ENCODE results near the gene DNAH7. TPM values are rescaled to one million over a fixed set of nuclear protein-coding genes. Genes with fewer than 3 reads are reported as not detected.

DNAH7 gene
- total and polyA plus RNA-seq, 2 of the 8 experiments (the other 6 are each of a cell fraction or from before 2014, with no cell fraction given), result 0.07 to 0.08 TPM

GRCh38 chr2:195697681-195698220, 370.9 kb downstream of the DNAH7 start:
- no peak overlapping the region for H2BK20ac ChIP-seq (ENCODE audit: low read length)
- peaks cover 0 to 3% of the 10 kb centered on the region in 2 experiments for H4K20me1 ChIP-seq (replicated peaks in 1 of 2; ENCODE audit: control insufficient read depth in 1 of 2, insufficient read depth in 2 of 2, low read length in 2 of 2)
- no peaks in the 10 kb centered on the region for H3K23me2 ChIP-seq (ENCODE audit: low read depth, low read length)
- no peak overlapping the region for H3K23ac ChIP-seq (ENCODE audit: insufficient read length)
- no peak overlapping the region for H2AFZ ChIP-seq (ENCODE audit: low read length)
- FAIRE-seq (no peak), DNase-seq (ENCODE audit: low read depth in 1 of 2, low spot score in 2 of 2) (no peak)
- ChIA-PET POLR2A (ENCODE audit: partially characterized antibody) (no interaction called here), CTCF (ENCODE audit: partially characterized antibody) (no interaction called here)
- H3K9ac ChIP-seq (replicated peaks in 1 of 4; ENCODE audit: extremely low read depth in 1 of 4, low read depth in 3 of 4, low read length in 3 of 4), result no peak overlapping the region
- H4K8ac ChIP-seq (ENCODE audit: extremely low read depth, insufficient read depth, low read length), result no peak overlapping the region
- no peaks in the 10 kb centered on the region for H3K27me3 ChIP-seq (replicated peaks in 1 of 4; ENCODE audit: control insufficient read depth in 3 of 4, extremely low read depth in 1 of 4, insufficient read depth in 3 of 4, low read length in 3 of 4)
- H2BK120ac ChIP-seq (replicated peaks; ENCODE audit: low read depth, low read length), result no peak overlapping the region
- no peak overlapping the region for H3K4me3 ChIP-seq (ENCODE audit: extremely low read depth in 1 of 4, insufficient read depth in 2 of 4, low read depth in 3 of 4, low read length in 4 of 4)
- no peak overlapping the region for H2BK5ac ChIP-seq (ENCODE audit: low read depth, low read length)
- H3K4me2 ChIP-seq (ENCODE audit: insufficient read depth in 1 of 2, low read depth in 2 of 2, low read length in 2 of 2), result no peak overlapping the region
- peaks cover 0 to 98% of the 10 kb centered on the region in 2 experiments; a peak in 3 of 4 replicates for H3K79me2 ChIP-seq (ENCODE audit: control insufficient read depth in 1 of 2, insufficient read depth in 2 of 2, low read length in 2 of 2)
- H2BK12ac ChIP-seq (ENCODE audit: low read depth, low read length), result no peak overlapping the region
- no peak overlapping the region for H3K56ac ChIP-seq (replicated peaks; ENCODE audit: insufficient read length, low read depth, low read length)
- H2BK15ac ChIP-seq (ENCODE audit: low read length), result no peak overlapping the region
- H3K27ac ChIP-seq (ENCODE audit: low read depth, low read length), result no peak overlapping the region
- peaks cover 0 to 8% of the 10 kb centered on the region in 2 experiments; a peak in 2 of 4 replicates for H3K9me3 ChIP-seq (ENCODE audit: insufficient read depth in 2 of 2, low read depth in 1 of 2, low read length in 1 of 2)
- peaks cover 1 to 6% (median 4%) of the 10 kb centered on the region in 4 experiments for H3K4me1 ChIP-seq (replicated peaks in 1 of 4; ENCODE audit: control insufficient read depth in 3 of 4, insufficient read depth in 4 of 4, low read length in 3 of 4)
- no peak overlapping the region for H2AK5ac ChIP-seq (ENCODE audit: low read depth, low read length)
- H3K18ac ChIP-seq (ENCODE audit: extremely low read depth, low read length), result no peak overlapping the region
- H4K5ac ChIP-seq (ENCODE audit: insufficient read length, low read depth, low read length), result no peak overlapping the region
- no peaks in the 10 kb centered on the region; a peak in 1 of 8 replicates for H3K36me3 ChIP-seq (ENCODE audit: control insufficient read depth in 2 of 4, insufficient read depth in 4 of 4, low read length in 3 of 4)
- H3K14ac ChIP-seq (ENCODE audit: insufficient read length), result no peak overlapping the region
- no peak overlapping the region for H4K91ac ChIP-seq (replicated peaks; ENCODE audit: insufficient read length, low read length)
- no peak overlapping the region for H3K4ac ChIP-seq (replicated peaks; ENCODE audit: insufficient read length, low read depth, low read length)
- peaks cover 3% of the 10 kb centered on the region; the same call in 1 of the 2 replicates for H3K79me1 ChIP-seq (ENCODE audit: low read depth, low read length)
- WGBS, 2 experiments (ENCODE audit: extremely low coverage in 1 of 2, insufficient coverage in 1 of 2, insufficient read length in 1 of 2, insufficient replicate concordance in 2 of 2, low coverage in 1 of 2, low lambda C conversion rate in 2 of 2, missing lambda C conversion rate in 1 of 2), result 83% methylated on average over 3 of the region's 3 CpGs; no CpG with 5 or more reads in 1 of the 2 experiments
- TF ChIP-seq KDM4A (IDR thresholded peaks at IDR 0.05; ENCODE audit: low read depth, low read length, severe bottlenecking) (no peak), SAP30 (IDR thresholded peaks at IDR 0.05; ENCODE audit: insufficient read depth, insufficient replicate concordance, low read length) (no peak), YY1 (IDR thresholded peaks at IDR 0.05; ENCODE audit: low read depth, low read length) (no peak), TAF7 (optimal IDR thresholded peaks at IDR 0.05; ENCODE audit: borderline replicate concordance, low read depth, low read length) (no peak), POLR2A (IDR thresholded peaks at IDR 0.05; ENCODE audit: control extremely low read depth in 1 of 2, low read depth in 2 of 2, low read length in 2 of 2) (no peak), CBX5 (IDR thresholded peaks at IDR 0.05; ENCODE audit: low read depth, low read length) (no peak), KDM5A (IDR thresholded peaks at IDR 0.05; ENCODE audit: low read length) (no peak), KDM1A (IDR thresholded peaks at IDR 0.05; ENCODE audit: borderline replicate concordance, low read length) (no peak), SP2 (IDR thresholded peaks at IDR 0.05; ENCODE audit: low read length) (no peak), TCF12 (IDR thresholded peaks at IDR 0.05; ENCODE audit: low read depth, low read length) (no peak), SIN3A (conservative IDR thresholded peaks at IDR 0.05 in 1 of 2, IDR thresholded peaks at IDR 0.05 in 1 of 2; ENCODE audit: low read depth in 1 of 2, low read length in 2 of 2) (no peak), HDAC6 (IDR thresholded peaks at IDR 0.05; ENCODE audit: low read depth, low read length) (no peak), ASH2L (IDR thresholded peaks at IDR 0.05; ENCODE audit: low read length) (no peak), SRF (IDR thresholded peaks at IDR 0.05; ENCODE audit: low read depth, low read length) (no peak)
